ENCODE results near the gene GRIK3. TPM values are rescaled to one million over a fixed set of nuclear protein-coding genes. Genes with fewer than 3 reads are reported as not detected.
A peak's percentile ranks its signal among the peaks of the same experiment; 100 is the strongest.

Gene GRIK3
- total RNA-seq, 1 donor from 2014 or later: 2.3 TPM

DNA sequence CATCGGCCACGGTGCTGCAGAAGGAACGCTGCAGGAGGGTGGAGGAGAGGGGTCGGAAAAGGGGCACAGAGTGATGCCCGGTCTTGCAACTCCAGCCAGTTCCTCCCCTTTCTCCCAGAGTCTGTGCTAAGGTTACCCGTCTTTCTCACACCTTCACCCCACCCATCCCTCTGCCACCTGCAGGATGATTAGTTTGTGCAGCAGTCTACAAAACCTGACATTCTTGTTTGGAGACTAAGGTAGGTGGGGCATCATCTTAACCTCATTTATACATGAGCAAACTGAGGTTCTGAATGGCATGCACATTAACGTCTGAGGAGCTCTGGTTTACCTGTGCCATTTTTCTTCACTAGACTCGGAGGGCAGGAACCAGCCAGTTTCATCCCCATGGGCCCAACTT, 232.3 kb downstream of the GRIK3 start:
- H3K27me3 Mint-ChIP-seq: peaks cover 8% of the 10 kb centered on the region
- TF ChIP-seq, protein P1, sequence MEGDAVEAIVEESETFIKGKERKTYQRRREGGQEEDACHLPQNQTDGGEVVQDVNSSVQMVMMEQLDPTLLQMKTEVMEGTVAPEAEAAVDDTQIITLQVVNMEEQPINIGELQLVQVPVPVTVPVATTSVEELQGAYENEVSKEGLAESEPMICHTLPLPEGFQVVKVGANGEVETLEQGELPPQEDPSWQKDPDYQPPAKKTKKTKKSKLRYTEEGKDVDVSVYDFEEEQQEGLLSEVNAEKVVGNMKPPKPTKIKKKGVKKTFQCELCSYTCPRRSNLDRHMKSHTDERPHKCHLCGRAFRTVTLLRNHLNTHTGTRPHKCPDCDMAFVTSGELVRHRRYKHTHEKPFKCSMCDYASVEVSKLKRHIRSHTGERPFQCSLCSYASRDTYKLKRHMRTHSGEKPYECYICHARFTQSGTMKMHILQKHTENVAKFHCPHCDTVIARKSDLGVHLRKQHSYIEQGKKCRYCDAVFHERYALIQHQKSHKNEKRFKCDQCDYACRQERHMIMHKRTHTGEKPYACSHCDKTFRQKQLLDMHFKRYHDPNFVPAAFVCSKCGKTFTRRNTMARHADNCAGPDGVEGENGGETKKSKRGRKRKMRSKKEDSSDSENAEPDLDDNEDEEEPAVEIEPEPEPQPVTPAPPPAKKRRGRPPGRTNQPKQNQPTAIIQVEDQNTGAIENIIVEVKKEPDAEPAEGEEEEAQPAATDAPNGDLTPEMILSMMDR (conservative IDR thresholded peaks at IDR 0.05): no peak
- no peaks in the 10 kb centered on the region for H3K4me1 Mint-ChIP-seq (ENCODE audit: unreplicated experiment)
- H3K27ac Mint-ChIP-seq: no peak overlapping the region
- H3K9me3 Mint-ChIP-seq: no peaks in the 10 kb centered on the region
- H3K4me3 Mint-ChIP-seq: no peak overlapping the region
- H3K36me3 Mint-ChIP-seq: no peaks in the 10 kb centered on the region
- no peak for DNase-seq (ENCODE audit: extremely low spot score, unreplicated experiment)

DNA sequence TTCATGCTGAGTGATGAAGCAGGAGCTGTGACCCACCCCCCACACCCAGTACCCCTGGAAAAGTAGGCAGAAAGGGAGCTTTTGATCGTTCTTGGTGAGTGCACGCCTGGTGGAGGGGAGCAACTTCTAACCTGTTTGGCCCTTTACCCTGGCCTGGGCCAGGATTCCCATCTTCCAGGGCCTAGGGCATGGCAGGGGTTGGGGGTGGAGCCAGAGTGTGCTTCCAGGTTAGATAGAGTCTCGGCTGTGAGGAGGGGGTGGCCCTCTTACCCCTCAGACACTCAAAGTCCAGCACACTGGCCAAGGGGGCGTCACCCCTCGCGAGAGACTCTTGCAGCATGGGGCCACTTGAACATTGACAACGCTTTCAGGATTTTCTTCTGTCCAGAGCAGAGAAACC, 236.6 kb downstream of the GRIK3 start:
- TF ChIP-seq, protein P1 (conservative IDR thresholded peaks at IDR 0.05): no peak
- Mint-ChIP-seq H3K4me3 (no peak overlapping the region), H3K9me3 (no peaks in the 10 kb centered on the region), H3K4me1 (ENCODE audit: unreplicated experiment) (no peaks in the 10 kb centered on the region), H3K27ac (no peak overlapping the region), H3K36me3 (no peaks in the 10 kb centered on the region), H3K27me3 (peaks cover 5% of the 10 kb centered on the region)
- no peak for DNase-seq (ENCODE audit: extremely low spot score, unreplicated experiment)

DNA sequence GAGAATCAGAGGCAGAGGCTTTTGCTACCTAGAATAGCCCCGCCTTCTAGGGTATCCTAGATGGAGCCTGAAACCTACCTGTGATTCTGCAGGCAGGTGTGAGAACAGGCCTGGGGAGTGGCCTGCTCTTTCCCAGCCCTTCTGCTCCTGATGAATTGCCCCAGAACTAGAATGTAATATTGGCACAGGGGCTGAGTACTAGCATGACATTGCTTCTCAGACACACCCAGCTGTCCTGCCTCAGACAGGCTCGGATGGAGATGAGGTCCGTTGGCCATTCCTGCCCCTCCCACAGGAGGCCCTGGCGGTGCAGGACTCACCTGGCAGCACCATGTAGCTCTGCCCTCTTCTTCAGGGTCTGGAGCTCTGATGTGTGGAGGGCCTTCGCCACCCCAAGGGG, 237.6 kb downstream of the GRIK3 start:
- DNase-seq (ENCODE audit: extremely low spot score, unreplicated experiment): no peak
- H3K4me3 Mint-ChIP-seq: no peak overlapping the region
- H3K9me3 Mint-ChIP-seq: no peaks in the 10 kb centered on the region
- H3K27ac Mint-ChIP-seq: peak overlapping the region; percentile 62
- TF ChIP-seq, protein P1 (conservative IDR thresholded peaks at IDR 0.05): no peak
- no peaks in the 10 kb centered on the region for H3K4me1 Mint-ChIP-seq (ENCODE audit: unreplicated experiment)
- H3K27me3 Mint-ChIP-seq: peaks cover 6% of the 10 kb centered on the region
- no peaks in the 10 kb centered on the region for H3K36me3 Mint-ChIP-seq

DNA sequence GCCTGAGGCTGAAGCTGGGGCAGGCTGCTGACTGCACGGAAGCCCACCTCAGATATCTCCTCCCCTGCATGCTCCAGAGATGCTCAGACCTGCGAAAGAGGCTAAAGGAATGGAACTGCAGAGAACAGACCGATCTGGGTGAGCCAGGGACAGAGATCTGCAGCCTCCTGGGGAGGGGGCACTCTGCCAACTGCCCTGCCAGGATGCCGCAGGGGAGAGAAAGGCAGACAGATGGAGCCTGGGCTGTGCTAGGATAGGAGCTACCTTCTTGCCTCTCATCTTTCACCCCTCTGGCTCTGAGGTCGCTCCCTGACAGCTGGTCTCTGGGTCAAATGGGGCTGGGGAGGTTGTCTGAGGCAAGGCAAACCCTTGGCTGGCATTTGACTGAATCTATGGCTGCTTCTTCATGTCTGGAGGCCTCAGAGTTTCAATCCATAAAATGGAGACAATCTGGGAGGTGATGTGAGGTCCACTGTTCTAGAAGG, 238.2 kb downstream of the GRIK3 start:
- Mint-ChIP-seq H3K9me3 (no peaks in the 10 kb centered on the region), H3K4me3 (no peak overlapping the region), H3K36me3 (no peaks in the 10 kb centered on the region), H3K4me1 (ENCODE audit: unreplicated experiment) (no peaks in the 10 kb centered on the region), H3K27ac (peak overlapping the region; percentile 62), H3K27me3 (peaks cover 5% of the 10 kb centered on the region)
- no peak for DNase-seq (ENCODE audit: extremely low spot score, unreplicated experiment)
- TF ChIP-seq, protein P1 (conservative IDR thresholded peaks at IDR 0.05): no peak

DNA sequence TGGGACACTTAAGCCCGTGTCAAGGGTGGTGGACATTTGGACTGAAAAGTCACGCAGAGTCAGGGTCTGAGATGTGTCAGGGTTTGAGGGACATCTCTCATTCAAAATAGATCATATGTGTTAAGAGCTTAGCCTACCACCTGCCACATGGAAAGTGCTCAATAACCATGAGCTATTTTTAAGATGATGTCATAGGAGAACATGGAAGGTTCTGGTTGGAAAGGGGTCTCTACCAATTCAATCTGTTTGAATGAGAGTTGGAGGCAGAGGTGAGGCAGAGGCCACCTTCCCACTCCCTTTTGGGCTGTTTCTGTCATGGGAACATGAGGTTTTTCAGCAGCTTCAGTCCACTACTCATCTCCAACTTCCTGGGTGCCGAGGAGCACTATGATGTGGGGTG, 239.9 kb downstream of the GRIK3 start:
- no peak for DNase-seq (ENCODE audit: extremely low spot score, unreplicated experiment)
- no peak overlapping the region for H3K4me3 Mint-ChIP-seq
- no peaks in the 10 kb centered on the region for H3K4me1 Mint-ChIP-seq (ENCODE audit: unreplicated experiment)
- H3K27ac Mint-ChIP-seq: no peak overlapping the region
- H3K27me3 Mint-ChIP-seq: peaks cover 6% of the 10 kb centered on the region
- no peaks in the 10 kb centered on the region for H3K36me3 Mint-ChIP-seq
- TF ChIP-seq, protein P1 (conservative IDR thresholded peaks at IDR 0.05): no peak
- H3K9me3 Mint-ChIP-seq: no peaks in the 10 kb centered on the region

DNA sequence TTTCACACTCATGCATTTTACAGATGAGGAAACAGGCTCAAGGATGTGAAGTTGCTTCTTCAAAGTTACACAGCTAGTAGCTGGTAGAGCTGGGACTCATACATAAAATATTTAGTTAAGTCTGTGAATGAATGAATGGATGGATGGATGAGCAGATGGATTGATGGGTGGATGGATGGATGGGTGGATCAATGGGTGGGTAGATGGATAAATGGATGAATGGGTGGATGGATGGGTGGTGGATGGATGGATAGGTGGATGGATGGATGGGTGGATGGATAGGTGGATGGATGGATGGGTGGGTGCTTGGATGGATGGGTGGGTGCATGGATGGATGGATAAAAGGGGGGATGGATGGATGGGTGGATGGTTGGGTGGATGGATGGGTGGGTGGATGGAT, 240.9 kb downstream of the GRIK3 start:
- no peak for DNase-seq (ENCODE audit: extremely low spot score, unreplicated experiment)
- H3K27me3 Mint-ChIP-seq: peaks cover 11% of the 10 kb centered on the region

More for the DNA sequence above, 240.9 kb downstream of the GRIK3 start:
- Mint-ChIP-seq H3K36me3 (no peaks in the 10 kb centered on the region), H3K4me3 (no peak overlapping the region), H3K9me3 (no peaks in the 10 kb centered on the region), H3K4me1 (ENCODE audit: unreplicated experiment) (no peaks in the 10 kb centered on the region), H3K27ac (no peak overlapping the region)
- TF ChIP-seq, protein P1 (conservative IDR thresholded peaks at IDR 0.05): no peak

All from type B pancreatic cell (in vitro differentiated cells).